ENCODE data around the gene TRAPPC12. TPM values are rescaled to one million over a fixed set of nuclear protein-coding genes. Genes with fewer than 3 reads are reported as not detected.

TRAPPC12 gene
- total RNA-seq, 1 experiment from 2014 or later = 72.8 TPM

DNA sequence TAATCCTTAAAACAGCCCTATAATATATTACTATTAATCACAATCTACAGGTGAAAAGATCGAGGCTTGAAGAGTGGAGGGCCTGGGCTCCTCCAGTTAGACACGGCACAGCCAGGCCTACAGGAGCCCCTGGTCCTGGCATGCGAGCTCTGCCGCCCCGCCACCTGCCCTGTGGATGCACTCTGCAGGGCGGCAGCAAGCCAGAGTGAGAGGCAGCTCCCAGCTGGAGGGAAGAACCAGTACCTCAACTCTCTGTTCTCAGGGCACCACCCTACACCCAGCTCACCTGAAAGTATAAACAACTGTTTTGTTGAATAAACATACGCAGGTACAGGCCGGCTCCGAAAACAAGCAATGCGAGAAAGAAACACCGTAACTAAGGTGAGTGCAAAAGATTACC, 36.5 kb upstream of the TRAPPC12 start:
- Mint-ChIP-seq H3K4me1 (peaks cover 4% of the 10 kb centered on the region; the same call in 1 of the 2 replicates), H3K27me3 (ENCODE audit: low read depth) (no peaks in the 10 kb centered on the region), H3K27ac (no peak overlapping the region), H3K9me3 (peaks cover 3% of the 10 kb centered on the region; the same call in 1 of the 2 replicates), H3K36me3 (peaks cover 21% of the 10 kb centered on the region), H3K4me3 (no peak overlapping the region)
- POLR2A ChIA-PET = no interaction called here
- DNase-seq (ENCODE audit: low spot score) = no peak
- TF ChIP-seq, protein P1, sequence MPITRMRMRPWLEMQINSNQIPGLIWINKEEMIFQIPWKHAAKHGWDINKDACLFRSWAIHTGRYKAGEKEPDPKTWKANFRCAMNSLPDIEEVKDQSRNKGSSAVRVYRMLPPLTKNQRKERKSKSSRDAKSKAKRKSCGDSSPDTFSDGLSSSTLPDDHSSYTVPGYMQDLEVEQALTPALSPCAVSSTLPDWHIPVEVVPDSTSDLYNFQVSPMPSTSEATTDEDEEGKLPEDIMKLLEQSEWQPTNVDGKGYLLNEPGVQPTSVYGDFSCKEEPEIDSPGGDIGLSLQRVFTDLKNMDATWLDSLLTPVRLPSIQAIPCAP (CRISPR knock-in tag; IDR thresholded peaks at IDR 0.05) = no peak
- TF ChIP-seq HMGA2 (CRISPR knock-in tag; IDR thresholded peaks at IDR 0.05) = no peak
- TF ChIP-seq, protein P2, sequence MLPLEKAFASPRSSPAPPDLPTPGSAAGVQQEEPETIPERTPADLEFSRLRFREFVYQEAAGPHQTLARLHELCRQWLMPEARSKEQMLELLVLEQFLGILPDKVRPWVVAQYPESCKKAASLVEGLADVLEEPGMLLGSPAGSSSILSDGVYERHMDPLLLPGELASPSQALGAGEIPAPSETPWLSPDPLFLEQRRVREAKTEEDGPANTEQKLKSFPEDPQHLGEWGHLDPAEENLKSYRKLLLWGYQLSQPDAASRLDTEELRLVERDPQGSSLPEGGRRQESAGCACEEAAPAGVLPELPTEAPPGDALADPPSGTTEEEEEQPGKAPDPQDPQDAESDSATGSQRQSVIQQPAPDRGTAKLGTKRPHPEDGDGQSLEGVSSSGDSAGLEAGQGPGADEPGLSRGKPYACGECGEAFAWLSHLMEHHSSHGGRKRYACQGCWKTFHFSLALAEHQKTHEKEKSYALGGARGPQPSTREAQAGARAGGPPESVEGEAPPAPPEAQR (CRISPR knock-in tag; IDR thresholded peaks at IDR 0.05) = no peak
- no peak for TF ChIP-seq EMX1 (CRISPR knock-in tag; IDR thresholded peaks at IDR 0.05)
- TF ChIP-seq, protein P3, sequence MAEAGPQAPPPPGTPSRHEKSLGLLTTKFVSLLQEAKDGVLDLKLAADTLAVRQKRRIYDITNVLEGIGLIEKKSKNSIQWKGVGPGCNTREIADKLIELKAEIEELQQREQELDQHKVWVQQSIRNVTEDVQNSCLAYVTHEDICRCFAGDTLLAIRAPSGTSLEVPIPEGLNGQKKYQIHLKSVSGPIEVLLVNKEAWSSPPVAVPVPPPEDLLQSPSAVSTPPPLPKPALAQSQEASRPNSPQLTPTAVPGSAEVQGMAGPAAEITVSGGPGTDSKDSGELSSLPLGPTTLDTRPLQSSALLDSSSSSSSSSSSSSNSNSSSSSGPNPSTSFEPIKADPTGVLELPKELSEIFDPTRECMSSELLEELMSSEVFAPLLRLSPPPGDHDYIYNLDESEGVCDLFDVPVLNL (CRISPR knock-in tag; IDR thresholded peaks at IDR 0.05; ENCODE audit: borderline replicate concordance, low read depth) = no peak
- CTCF ChIA-PET = no interaction called here
- ATAC-seq = peak; percentile 30; the same call in 1 of the 2 replicates

DNA sequence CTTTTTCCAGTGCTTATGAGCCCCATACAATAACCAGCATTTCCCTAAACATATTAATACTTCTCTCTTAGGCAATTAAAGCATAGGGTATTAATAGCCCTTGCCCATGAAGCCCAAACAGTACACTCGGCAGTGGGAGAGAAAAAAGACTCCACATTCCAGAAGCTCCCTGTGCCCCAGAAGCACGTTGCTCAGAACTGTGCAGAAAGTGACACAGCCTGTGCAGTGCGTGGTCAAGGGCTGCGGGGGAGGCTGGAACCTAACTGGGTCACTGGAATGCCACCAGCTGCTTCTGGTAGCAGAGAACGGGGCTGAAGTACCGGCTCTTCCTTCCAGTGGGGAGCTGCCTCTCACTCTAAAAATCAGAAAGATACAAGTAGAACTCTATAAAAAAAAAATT, 34.6 kb upstream of the TRAPPC12 start:
- H3K27ac Mint-ChIP-seq = no peak overlapping the region
- no peak for DNase-seq (ENCODE audit: low spot score)
- no peaks in the 10 kb centered on the region for H3K27me3 Mint-ChIP-seq (ENCODE audit: low read depth)
- peaks cover 6% of the 10 kb centered on the region; the same call in 1 of the 2 replicates for H3K4me1 Mint-ChIP-seq
- ATAC-seq = no peak
- peaks cover 21% of the 10 kb centered on the region for H3K36me3 Mint-ChIP-seq
- peaks cover 2% of the 10 kb centered on the region; the same call in 1 of the 2 replicates for H3K9me3 Mint-ChIP-seq
- H3K4me3 Mint-ChIP-seq = no peak overlapping the region
- POLR2A ChIA-PET = no interaction called here
- CTCF ChIA-PET = no interaction called here
- TF ChIP-seq CREB1 (CRISPR knock-in tag; IDR thresholded peaks at IDR 0.05) (no peak), NFE2L1 (CRISPR knock-in tag; IDR thresholded peaks at IDR 0.05) (no peak), FOXP1 (CRISPR knock-in tag; IDR thresholded peaks at IDR 0.05; ENCODE audit: borderline replicate concordance) (no peak), ZNF121 (CRISPR knock-in tag; IDR thresholded peaks at IDR 0.05) (no peak), JUN (CRISPR knock-in tag; IDR thresholded peaks at IDR 0.05) (no peak), MXD4 (CRISPR knock-in tag; IDR thresholded peaks at IDR 0.05; ENCODE audit: borderline replicate concordance) (no peak), FOXJ3 (CRISPR knock-in tag; IDR thresholded peaks at IDR 0.05; ENCODE audit: borderline replicate concordance) (no peak), IRF2 (CRISPR knock-in tag; IDR thresholded peaks at IDR 0.05; ENCODE audit: borderline replicate concordance, low read depth) (no peak), PRRX2 (CRISPR knock-in tag; IDR thresholded peaks at IDR 0.05) (no peak), NFYB (CRISPR knock-in tag; conservative IDR thresholded peaks at IDR 0.05; ENCODE audit: low read depth) (no peak), ZNF219 (CRISPR knock-in tag; IDR thresholded peaks at IDR 0.05; ENCODE audit: borderline replicate concordance) (no peak), MYBL2 (CRISPR knock-in tag; IDR thresholded peaks at IDR 0.05) (no peak)
- TF ChIP-seq, protein P4, sequence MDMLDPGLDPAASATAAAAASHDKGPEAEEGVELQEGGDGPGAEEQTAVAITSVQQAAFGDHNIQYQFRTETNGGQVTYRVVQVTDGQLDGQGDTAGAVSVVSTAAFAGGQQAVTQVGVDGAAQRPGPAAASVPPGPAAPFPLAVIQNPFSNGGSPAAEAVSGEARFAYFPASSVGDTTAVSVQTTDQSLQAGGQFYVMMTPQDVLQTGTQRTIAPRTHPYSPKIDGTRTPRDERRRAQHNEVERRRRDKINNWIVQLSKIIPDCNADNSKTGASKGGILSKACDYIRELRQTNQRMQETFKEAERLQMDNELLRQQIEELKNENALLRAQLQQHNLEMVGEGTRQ (CRISPR knock-in tag; IDR thresholded peaks at IDR 0.05) = no peak
- TF ChIP-seq, protein P5, sequence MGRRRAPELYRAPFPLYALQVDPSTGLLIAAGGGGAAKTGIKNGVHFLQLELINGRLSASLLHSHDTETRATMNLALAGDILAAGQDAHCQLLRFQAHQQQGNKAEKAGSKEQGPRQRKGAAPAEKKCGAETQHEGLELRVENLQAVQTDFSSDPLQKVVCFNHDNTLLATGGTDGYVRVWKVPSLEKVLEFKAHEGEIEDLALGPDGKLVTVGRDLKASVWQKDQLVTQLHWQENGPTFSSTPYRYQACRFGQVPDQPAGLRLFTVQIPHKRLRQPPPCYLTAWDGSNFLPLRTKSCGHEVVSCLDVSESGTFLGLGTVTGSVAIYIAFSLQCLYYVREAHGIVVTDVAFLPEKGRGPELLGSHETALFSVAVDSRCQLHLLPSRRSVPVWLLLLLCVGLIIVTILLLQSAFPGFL (CRISPR knock-in tag; IDR thresholded peaks at IDR 0.05; ENCODE audit: borderline replicate concordance) = no peak
- TF ChIP-seq, protein P6, sequence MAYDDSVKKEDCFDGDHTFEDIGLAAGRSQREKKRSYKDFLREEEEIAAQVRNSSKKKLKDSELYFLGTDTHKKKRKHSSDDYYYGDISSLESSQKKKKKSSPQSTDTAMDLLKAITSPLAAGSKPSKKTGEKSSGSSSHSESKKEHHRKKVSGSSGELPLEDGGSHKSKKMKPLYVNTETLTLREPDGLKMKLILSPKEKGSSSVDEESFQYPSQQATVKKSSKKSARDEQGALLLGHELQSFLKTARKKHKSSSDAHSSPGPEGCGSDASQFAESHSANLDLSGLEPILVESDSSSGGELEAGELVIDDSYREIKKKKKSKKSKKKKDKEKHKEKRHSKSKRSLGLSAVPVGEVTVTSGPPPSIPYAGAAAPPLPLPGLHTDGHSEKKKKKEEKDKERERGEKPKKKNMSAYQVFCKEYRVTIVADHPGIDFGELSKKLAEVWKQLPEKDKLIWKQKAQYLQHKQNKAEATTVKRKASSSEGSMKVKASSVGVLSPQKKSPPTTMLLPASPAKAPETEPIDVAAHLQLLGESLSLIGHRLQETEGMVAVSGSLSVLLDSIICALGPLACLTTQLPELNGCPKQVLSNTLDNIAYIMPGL (CRISPR knock-in tag; IDR thresholded peaks at IDR 0.05) = no peak
- TF ChIP-seq, protein P7, sequence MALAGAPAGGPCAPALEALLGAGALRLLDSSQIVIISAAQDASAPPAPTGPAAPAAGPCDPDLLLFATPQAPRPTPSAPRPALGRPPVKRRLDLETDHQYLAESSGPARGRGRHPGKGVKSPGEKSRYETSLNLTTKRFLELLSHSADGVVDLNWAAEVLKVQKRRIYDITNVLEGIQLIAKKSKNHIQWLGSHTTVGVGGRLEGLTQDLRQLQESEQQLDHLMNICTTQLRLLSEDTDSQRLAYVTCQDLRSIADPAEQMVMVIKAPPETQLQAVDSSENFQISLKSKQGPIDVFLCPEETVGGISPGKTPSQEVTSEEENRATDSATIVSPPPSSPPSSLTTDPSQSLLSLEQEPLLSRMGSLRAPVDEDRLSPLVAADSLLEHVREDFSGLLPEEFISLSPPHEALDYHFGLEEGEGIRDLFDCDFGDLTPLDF (CRISPR knock-in tag; IDR thresholded peaks at IDR 0.05) = no peak
- TF ChIP-seq, protein P8, sequence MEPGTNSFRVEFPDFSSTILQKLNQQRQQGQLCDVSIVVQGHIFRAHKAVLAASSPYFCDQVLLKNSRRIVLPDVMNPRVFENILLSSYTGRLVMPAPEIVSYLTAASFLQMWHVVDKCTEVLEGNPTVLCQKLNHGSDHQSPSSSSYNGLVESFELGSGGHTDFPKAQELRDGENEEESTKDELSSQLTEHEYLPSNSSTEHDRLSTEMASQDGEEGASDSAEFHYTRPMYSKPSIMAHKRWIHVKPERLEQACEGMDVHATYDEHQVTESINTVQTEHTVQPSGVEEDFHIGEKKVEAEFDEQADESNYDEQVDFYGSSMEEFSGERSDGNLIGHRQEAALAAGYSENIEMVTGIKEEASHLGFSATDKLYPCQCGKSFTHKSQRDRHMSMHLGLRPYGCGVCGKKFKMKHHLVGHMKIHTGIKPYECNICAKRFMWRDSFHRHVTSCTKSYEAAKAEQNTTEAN (CRISPR knock-in tag; IDR thresholded peaks at IDR 0.05) = no peak
